Activated T-cell treated with anti-CD3 and anti-CD28 coated beads, Interleukin-2, amount 50 U/mL, for 72 hours (primary cell): ENCODE data around the gene SHISA5. TPM values are rescaled to one million over a fixed set of nuclear protein-coding genes. Genes with fewer than 3 reads are reported as not detected.
"Not testable (repeated sequence)": the region's sequence is repeated elsewhere in the genome, so short reads cannot be mapped to it uniquely, and the experiment has no call there.

ENCODE experiments used
- ATAC-seq, 2 donors: fragments of 150-1000 bp; cut with Tn5 transposase; replicated peaks in 1 of 2; 2 replicates each; pipeline ENCODE4 v1.10.0; 2021; ENCODE audit warnings: moderate library complexity in 2 of 2, mild to moderate bottlenecking in 1 of 2
- DNase-seq, 2 donors: peaks; one replicate each; pipeline ENCODE4 v3.0.0; 2021 to 2022; ENCODE audit warnings: mixed read lengths in 1 of 2
- H3K27ac Mint-ChIP-seq: one replicate; pipeline ENCODE4 v1.8.0; 2022; ENCODE audit warnings: mild to moderate bottlenecking, moderate library complexity, mixed read lengths
- H3K27me3 Mint-ChIP-seq: one replicate; pipeline ENCODE4 v1.8.0; 2022; ENCODE audit warnings: low read depth, mixed read lengths
- H3K36me3 Mint-ChIP-seq, 2 donors: one replicate each; pipeline ENCODE4 v1.8.0; 2022; ENCODE audit warnings: mixed read lengths in 2 of 2, mild to moderate bottlenecking in 1 of 2; ENCODE audit not compliant: insufficient read depth in 2 of 2
- H3K4me1 Mint-ChIP-seq: one replicate; pipeline ENCODE4 v1.8.0; 2022; ENCODE audit warnings: low read depth, mixed read lengths
- H3K4me3 Mint-ChIP-seq, 2 donors: one replicate each; pipeline ENCODE4 v1.8.0; 2022; ENCODE audit warnings: mild to moderate bottlenecking in 2 of 2, mixed read lengths in 2 of 2, moderate library complexity in 2 of 2
- H3K9me3 Mint-ChIP-seq, 2 donors: one replicate each; pipeline ENCODE4 v1.8.0; 2022; ENCODE audit warnings: mixed read lengths in 2 of 2
- total RNA-seq, 2 donors: library from RNA; stranded (reverse); gene quantifications; one replicate each; pipeline ENCODE4 v1.2.3, GENCODE V29; 2022

Gene SHISA5
- total RNA-seq, 2 donors from 2014 or later: 69.3 to 101 TPM

GRCh38 chr3:48536116-48536515, 32.1 kb upstream of the SHISA5 start:
- no peak for DNase-seq
- Mint-ChIP-seq H3K36me3 (peaks cover 0 to 5% of the 10 kb centered on the region in 2 donors), H3K4me3 (no peak overlapping the region), H3K27me3 (no peaks in the 10 kb centered on the region), H3K27ac (no peak overlapping the region), H3K9me3 (no peaks in the 10 kb centered on the region), H3K4me1 (no peaks in the 10 kb centered on the region)
- no peak for ATAC-seq

DNA sequence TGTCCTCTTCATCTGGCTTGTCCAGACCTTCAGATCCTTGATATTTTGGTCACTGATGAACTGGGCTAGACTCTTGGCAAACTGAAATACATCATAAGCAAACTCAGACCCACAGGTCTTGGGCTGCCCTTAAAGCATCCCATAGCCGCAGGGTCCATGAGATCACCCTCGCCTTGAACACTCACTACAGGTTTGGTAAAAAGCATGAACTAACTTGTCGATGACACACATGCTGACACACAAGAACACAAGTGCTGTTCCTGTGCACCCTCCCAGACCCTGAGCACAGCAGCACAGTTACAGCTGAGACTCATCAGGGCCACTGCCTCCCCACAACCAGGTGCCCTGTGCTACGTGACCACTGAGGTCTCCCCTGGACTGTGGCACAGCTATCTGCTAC, 31.6 kb upstream of the SHISA5 start:
- ATAC-seq (no peak), DNase-seq (no peak)
- H3K27ac Mint-ChIP-seq: no peak overlapping the region
- no peaks in the 10 kb centered on the region for H3K4me1 Mint-ChIP-seq
- H3K4me3 Mint-ChIP-seq: no peak overlapping the region
- peaks cover 0 to 5% of the 10 kb centered on the region in 2 donors for H3K36me3 Mint-ChIP-seq
- H3K27me3 Mint-ChIP-seq: no peaks in the 10 kb centered on the region
- H3K9me3 Mint-ChIP-seq: no peaks in the 10 kb centered on the region

- DNase-seq (no peak), ATAC-seq (no peak)
- Mint-ChIP-seq H3K27me3 (no peaks in the 10 kb centered on the region), H3K4me3 (no peak overlapping the region), H3K4me1 (no peaks in the 10 kb centered on the region), H3K9me3 (no peaks in the 10 kb centered on the region), H3K27ac (no peak overlapping the region), H3K36me3 (peaks cover 0 to 5% of the 10 kb centered on the region in 2 donors)
Observed at GRCh38 chr3:48532977-48533337, 29.0 kb upstream of the SHISA5 start.

DNA sequence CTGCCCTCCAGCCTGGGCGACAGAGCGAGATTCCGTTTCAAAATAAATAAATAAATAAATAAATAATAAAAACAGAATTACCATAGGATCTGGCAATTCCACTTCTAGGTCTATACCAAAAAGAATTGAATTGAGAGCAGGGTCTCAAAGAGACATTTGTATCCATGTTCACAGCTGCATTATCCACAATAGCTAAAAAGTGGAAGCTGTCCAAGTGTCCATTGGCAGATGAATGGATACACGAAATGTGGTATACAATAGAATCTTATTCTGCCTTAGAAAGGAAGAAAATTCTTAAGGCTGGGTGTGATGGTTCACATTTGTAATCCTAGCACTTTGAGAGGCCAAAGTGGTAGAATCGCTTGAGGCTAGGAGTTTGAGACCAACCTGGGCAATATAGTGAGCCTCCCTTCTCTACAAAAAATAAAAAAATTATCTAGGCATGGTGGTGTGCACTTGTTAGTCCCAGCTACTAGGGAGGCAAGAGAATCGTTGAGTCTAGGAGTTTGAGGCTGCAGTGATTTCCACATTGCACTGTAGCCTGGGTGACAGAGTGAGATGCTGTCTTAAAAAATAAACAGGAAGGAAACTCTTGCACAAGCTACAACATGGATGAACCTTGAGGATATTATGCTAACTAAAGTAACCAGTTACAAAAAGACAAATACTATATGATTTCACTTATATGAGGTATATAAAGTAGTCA, 28.4 kb upstream of the SHISA5 start:
- Mint-ChIP-seq H3K27me3 (no peaks in the 10 kb centered on the region), H3K4me3 (no peak overlapping the region), H3K9me3 (no peaks in the 10 kb centered on the region), H3K27ac (no peak overlapping the region), H3K4me1 (no peaks in the 10 kb centered on the region), H3K36me3 (peaks cover 0 to 5% of the 10 kb centered on the region in 2 donors)
- ATAC-seq (no peak), DNase-seq (no peak)

GRCh38 chr3:48530701-48531100, 26.7 kb upstream of the SHISA5 start:
- H3K4me3 Mint-ChIP-seq, ATAC-seq, H3K4me1 Mint-ChIP-seq, H3K27ac Mint-ChIP-seq, H3K36me3 Mint-ChIP-seq, DNase-seq, H3K27me3 Mint-ChIP-seq, H3K9me3 Mint-ChIP-seq: not testable (repeated sequence)

DNA sequence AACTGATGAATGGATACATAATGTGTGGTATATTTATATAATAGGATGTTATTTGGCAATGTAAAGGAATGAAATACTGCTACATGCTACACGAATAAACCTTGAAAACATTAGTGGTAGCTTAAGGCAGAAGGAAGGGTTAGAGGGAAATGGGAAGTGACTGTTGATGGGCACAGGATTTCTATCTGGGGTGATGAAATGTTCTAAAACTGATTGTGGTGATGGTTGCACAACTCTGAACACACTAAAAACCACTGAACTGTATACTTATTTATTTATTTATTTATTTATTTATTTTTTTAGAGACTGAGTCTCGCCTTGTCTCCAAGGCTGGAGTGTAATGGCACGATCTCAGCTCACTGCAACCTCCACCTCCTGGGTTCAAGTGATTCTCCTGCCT, 24.8 kb upstream of the SHISA5 start:
- no peaks in the 10 kb centered on the region for H3K4me1 Mint-ChIP-seq
- ATAC-seq: no peak
- H3K27me3 Mint-ChIP-seq: no peaks in the 10 kb centered on the region
- no peak for DNase-seq
- peaks cover 0 to under 1% of the 10 kb centered on the region in 2 donors for H3K36me3 Mint-ChIP-seq
- H3K4me3 Mint-ChIP-seq: no peak overlapping the region
- no peaks in the 10 kb centered on the region for H3K9me3 Mint-ChIP-seq
- no peak overlapping the region for H3K27ac Mint-ChIP-seq

DNA sequence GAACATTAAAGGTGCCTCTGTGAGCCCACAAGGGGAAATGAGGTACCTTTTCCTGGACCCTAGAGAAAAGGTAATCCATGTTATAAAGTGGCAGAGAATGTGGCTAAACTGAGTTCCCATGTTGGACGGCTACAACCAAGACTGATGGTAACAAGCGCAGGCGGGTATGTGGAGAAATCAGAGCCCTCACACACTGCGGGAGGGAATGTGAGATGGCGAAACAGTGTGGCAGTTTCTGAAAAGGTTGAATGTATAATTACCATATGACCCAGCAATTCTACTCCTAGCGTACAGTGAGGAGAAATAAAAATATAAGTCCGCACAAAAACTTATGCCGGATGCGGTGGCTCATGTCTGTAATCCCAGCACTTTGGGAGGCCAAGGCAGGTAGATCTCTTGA, 24.1 kb upstream of the SHISA5 start:
- Mint-ChIP-seq H3K4me1 (no peaks in the 10 kb centered on the region), H3K36me3 (no peaks in the 10 kb centered on the region), H3K9me3 (no peaks in the 10 kb centered on the region), H3K4me3 (no peak overlapping the region), H3K27ac (no peak overlapping the region), H3K27me3 (no peaks in the 10 kb centered on the region)
- no peak for ATAC-seq
- no peak for DNase-seq

GRCh38 chr3:48524970-48525369, 21.0 kb upstream of the SHISA5 start:
- H3K27me3 Mint-ChIP-seq: no peaks in the 10 kb centered on the region
- no peak overlapping the region for H3K27ac Mint-ChIP-seq
- DNase-seq (no peak), ATAC-seq (no peak)
- no peak overlapping the region for H3K4me3 Mint-ChIP-seq
- H3K9me3 Mint-ChIP-seq: no peaks in the 10 kb centered on the region
- H3K4me1 Mint-ChIP-seq: no peaks in the 10 kb centered on the region
- no peaks in the 10 kb centered on the region for H3K36me3 Mint-ChIP-seq

- Mint-ChIP-seq H3K27ac (no peak overlapping the region), H3K9me3 (no peaks in the 10 kb centered on the region), H3K4me1 (peaks cover 32% of the 10 kb centered on the region), H3K4me3 (no peak overlapping the region), H3K27me3 (no peaks in the 10 kb centered on the region), H3K36me3 (no peaks in the 10 kb centered on the region)
- no peak for ATAC-seq
- no peak for DNase-seq
Observed at GRCh38 chr3:48521635-48522034, 17.7 kb upstream of the SHISA5 start.

DNA sequence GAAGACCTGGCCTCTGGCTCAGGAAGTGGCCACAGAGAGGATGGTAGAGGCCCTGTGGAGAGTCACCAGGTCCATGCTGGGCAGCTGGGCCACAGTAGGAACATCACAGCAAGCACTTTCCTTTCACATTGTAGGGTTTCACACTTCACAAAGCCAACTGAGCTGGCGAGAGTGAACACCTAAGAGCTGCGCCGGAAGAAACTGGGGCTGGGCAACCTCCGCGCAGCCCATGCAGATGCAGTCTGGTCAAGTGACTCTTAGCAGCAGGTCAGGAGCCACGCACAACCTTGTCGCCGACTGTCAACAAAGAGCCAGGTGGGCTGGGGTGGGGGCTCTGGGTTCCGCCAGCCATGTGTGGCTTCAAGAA, 15.3 kb upstream of the SHISA5 start:
- DNase-seq: no peak
- no peak overlapping the region for H3K4me3 Mint-ChIP-seq
- H3K27ac Mint-ChIP-seq: no peak overlapping the region
- H3K9me3 Mint-ChIP-seq: no peaks in the 10 kb centered on the region
- ATAC-seq: no peak
- H3K36me3 Mint-ChIP-seq: no peaks in the 10 kb centered on the region
- H3K27me3 Mint-ChIP-seq: no peaks in the 10 kb centered on the region
- peaks cover 56% of the 10 kb centered on the region for H3K4me1 Mint-ChIP-seq

DNA sequence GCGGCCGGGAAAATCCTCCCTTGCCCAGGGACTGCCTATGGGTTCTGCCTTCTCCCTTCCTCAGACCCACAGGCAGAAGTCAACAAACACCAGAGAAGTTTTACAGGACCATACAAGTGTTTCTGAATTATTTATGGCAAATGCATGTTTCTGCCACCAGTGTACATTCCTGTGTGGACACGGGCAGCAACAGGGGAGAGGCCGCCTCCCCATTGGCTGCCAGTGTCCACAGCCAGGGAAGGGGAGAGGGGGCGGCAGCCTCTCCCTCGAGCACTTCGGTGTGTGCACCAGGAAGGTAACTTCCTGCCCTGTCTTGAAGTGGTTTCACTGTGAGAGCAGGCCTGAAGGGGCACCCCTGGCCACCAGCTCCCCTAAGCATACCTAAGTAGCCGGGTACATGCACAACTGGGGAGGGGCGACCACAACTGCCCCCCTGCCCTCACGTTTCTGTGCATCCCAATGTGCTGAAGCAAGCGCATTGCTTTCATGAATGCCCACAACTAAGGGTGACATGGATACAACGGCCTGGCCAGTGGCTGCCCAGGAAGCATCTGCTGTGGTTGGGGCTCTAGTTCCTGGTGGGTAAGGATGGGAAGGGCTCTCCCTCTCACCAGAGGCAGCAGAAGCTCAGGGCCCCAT, 14.8 kb upstream of the SHISA5 start:
- Mint-ChIP-seq H3K4me3 (no peak overlapping the region), H3K4me1 (peaks cover 61% of the 10 kb centered on the region), H3K9me3 (no peaks in the 10 kb centered on the region), H3K27ac (no peak overlapping the region), H3K27me3 (no peaks in the 10 kb centered on the region), H3K36me3 (no peaks in the 10 kb centered on the region)
- ATAC-seq: peak in 1 of 2 donors; percentile 38
- DNase-seq: no peak

DNA sequence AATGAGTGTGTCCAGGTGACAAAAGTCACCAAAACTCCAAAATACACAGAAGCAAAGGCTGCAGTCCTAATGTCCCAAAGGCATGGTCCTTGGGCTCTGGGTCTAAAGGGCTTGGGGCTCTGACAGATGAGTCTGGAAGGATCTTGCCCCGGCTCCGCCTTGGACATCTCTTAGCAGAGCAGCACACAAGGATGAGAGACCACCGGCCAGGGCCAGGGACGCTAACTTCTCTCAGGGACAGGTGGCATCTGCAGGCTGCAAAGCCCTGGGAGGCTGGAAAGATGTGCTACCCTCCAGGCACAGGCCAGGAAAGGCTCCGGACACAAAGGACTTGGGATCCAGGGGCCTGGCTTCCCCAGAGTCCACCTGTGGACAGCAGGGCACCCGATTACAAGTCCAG, 14.1 kb upstream of the SHISA5 start:
- no peaks in the 10 kb centered on the region for H3K36me3 Mint-ChIP-seq
- no peak overlapping the region for H3K27ac Mint-ChIP-seq
- peaks cover 62% of the 10 kb centered on the region for H3K4me1 Mint-ChIP-seq
- no peak for ATAC-seq
- no peaks in the 10 kb centered on the region for H3K9me3 Mint-ChIP-seq
- H3K4me3 Mint-ChIP-seq: no peak overlapping the region
- no peaks in the 10 kb centered on the region for H3K27me3 Mint-ChIP-seq
- no peak for DNase-seq

GRCh38 chr3:48516571-48516970, 12.6 kb upstream of the SHISA5 start:
- ATAC-seq (peak in 1 of 2 donors; percentile 54), DNase-seq (peak in 1 of 2 donors; percentile 22)
- no peaks in the 10 kb centered on the region for H3K36me3 Mint-ChIP-seq
- H3K27ac Mint-ChIP-seq: peak overlapping the region; percentile 44
- peaks cover 62% of the 10 kb centered on the region for H3K4me1 Mint-ChIP-seq
- no peaks in the 10 kb centered on the region for H3K9me3 Mint-ChIP-seq
- no peak overlapping the region for H3K4me3 Mint-ChIP-seq
- H3K27me3 Mint-ChIP-seq: no peaks in the 10 kb centered on the region
